Common myeloid progenitor, CD34-positive (primary cell): ENCODE results near the gene TRIM13. TPM values are rescaled to one million over a fixed set of nuclear protein-coding genes. Genes with fewer than 3 reads are reported as not detected.
A peak's percentile ranks its signal among the peaks of the same experiment; 100 is the strongest.
"Not testable (repeated sequence)": the region's sequence is repeated elsewhere in the genome, so short reads cannot be mapped to it uniquely, and the experiment has no call there.

Experiments
- CTCF ChIA-PET: fragments of 350-600 bp; sonication (Branson Sonifier 250); formaldehyde crosslinking; loops from one replicate; lab custom pipeline; 2021; ENCODE audit warnings: antibody characterized with exemption; lab: Charles Lee
- POLR2A ChIA-PET: fragments of 350-600 bp; sonication (Branson Sonifier 250); formaldehyde crosslinking; loops from one replicate; lab custom pipeline; 2021; ENCODE audit warnings: antibody characterized with exemption; lab: Charles Lee
- DNase-seq, 3 donors: peaks; one replicate each; pipeline versions ENCODE4 v3.0.0 to v3.0.0-alpha.2; 2013
- H3K27ac ChIP-seq, 2 experiments: 1 replicate in 1 of 2; 2 replicates in 1 of 2; pipeline ENCODE4 v1.7.0; 2013; ENCODE audit warnings: inconsistent platforms in 2 of 2, low read length in 2 of 2, mild to moderate bottlenecking in 2 of 2, low read depth in 1 of 2, moderate library complexity in 1 of 2; ENCODE audit not compliant: severe bottlenecking in 2 of 2, insufficient read depth in 1 of 2, poor library complexity in 1 of 2
- H3K27me3 ChIP-seq, 5 experiments: replicated peaks in 2 of 5; 1 replicate in 3 of 5; 2 replicates in 2 of 5; pipeline versions ENCODE4 v1.6.1 to v1.7.0; 2013; ENCODE audit warnings: low read length in 4 of 5, mild to moderate bottlenecking in 2 of 5, moderate library complexity in 2 of 5, inconsistent platforms in 1 of 5; ENCODE audit not compliant: insufficient read depth in 5 of 5, control insufficient read depth in 4 of 5
- H3K36me3 ChIP-seq, 4 experiments: 1 replicate in 2 of 4; 2 replicates in 2 of 4; pipeline versions ENCODE4 v1.6.1 to v1.7.0; 2013; ENCODE audit warnings: low read length in 3 of 4, control low read depth in 1 of 4, mild to moderate bottlenecking in 1 of 4; ENCODE audit not compliant: control insufficient read depth in 4 of 4, insufficient read depth in 4 of 4
- H3K4me1 ChIP-seq, 4 experiments: 1 replicate in 3 of 4; 2 replicates in 1 of 4; pipeline versions ENCODE4 v1.6.1 to v1.7.1; 2013; ENCODE audit warnings: low read length in 3 of 4, mild to moderate bottlenecking in 3 of 4, control low read depth in 1 of 4, inconsistent platforms in 1 of 4, moderate library complexity in 1 of 4; ENCODE audit not compliant: control insufficient read depth in 4 of 4, insufficient read depth in 4 of 4; ENCODE audit errors: control extremely low read depth in 1 of 4
- H3K4me3 ChIP-seq, 7 experiments: 1 replicate in 4 of 7; 2 replicates in 3 of 7; pipeline versions ENCODE4 v1.5.1 to v1.7.0; 2013; ENCODE audit warnings: mild to moderate bottlenecking in 7 of 7, low read length in 6 of 7, moderate library complexity in 6 of 7, inconsistent platforms in 2 of 7, low read depth in 2 of 7, control low read depth in 1 of 7; ENCODE audit not compliant: insufficient read depth in 4 of 7, control insufficient read depth in 1 of 7; ENCODE audit errors: extremely low read depth in 1 of 7
- H3K9me3 ChIP-seq, 5 experiments: 1 replicate in 4 of 5; 2 replicates in 1 of 5; pipeline versions ENCODE4 v1.6.1 to v1.7.1; 2013; ENCODE audit warnings: low read length in 4 of 5, mild to moderate bottlenecking in 2 of 5, inconsistent platforms in 1 of 5, low read depth in 1 of 5, moderate library complexity in 1 of 5; ENCODE audit not compliant: control insufficient read depth in 4 of 5, insufficient read depth in 2 of 5; ENCODE audit errors: control extremely low read depth in 1 of 5
- WGBS: methylation state at CpG from one replicate; pipeline ENCODE4 v1.1.5; 2013; ENCODE audit not compliant: insufficient coverage; 5-methylcytosine and 5-hydroxymethylcytosine counted together
- polyA plus RNA-seq: library from polyadenylated mRNA; unstranded; fragments of 120-200 nt; gene quantifications from one replicate; pipeline ENCODE4 v1.2.1, GENCODE V29; 2013

TRIM13 gene
- polyA plus RNA-seq, result 36.6 TPM

- Histone ChIP-seq H3K36me3 (peaks cover 8 to 33% (median 13%) of the 10 kb centered on the region in 4 experiments), H3K27ac (peak within 1 kb of the TSS; percentile 96 to 97), H3K27me3 (no peaks in the 10 kb centered on the region), H3K4me3 (peak within 1 kb of the TSS; percentile 77 to 97 (median 94)), H3K4me1 (peaks cover 13 to 47% (median 37%) of the 10 kb centered on the region in 4 experiments), H3K9me3 (no peaks in the 10 kb centered on the region)
- peak; percentile 91 to 95 (median 94) for DNase-seq
- POLR2A ChIA-PET, result interaction anchor here (0.5 to 3.5 kb wide), 18 partner anchors 11 to 914 kb away, joined by 3 to 29 read pairs (median 4); partner anchors contain the start of gene SPRYD7
- CTCF ChIA-PET, result interaction anchor here (0.6 to 3.1 kb wide), 28 partner anchors 9 to 1060 kb away, joined by 3 to 21 read pairs (median 4); partner anchors contain the start of genes KCNRG and SPRYD7
- WGBS, result 0% methylated on average over 43 of the region's 56 CpGs
Measured at GRCh38 chr13:49996951-49997895, at the start of gene TRIM13. Gene TRIM13 (plus strand): TSS chr13:49997042. CDS start chr13:50011941, 14,899 bp downstream.

GRCh38 chr13:49948777-49949270 lies 48.0 kb upstream of the TRIM13 start:
- CTCF ChIA-PET, result interaction anchor here (1.1 kb wide), 1 partner anchor 13 kb away, joined by 4 read pairs; the partner anchor contains the start of gene SPRYD7

GRCh38 chr13:49951754-49952535 lies 44.9 kb upstream of the TRIM13 start:
- Histone ChIP-seq H3K9me3 (peaks cover 0 to 3% (median 0%) of the 10 kb centered on the region in 5 experiments), H3K4me3 (no peak overlapping the region), H3K36me3 (no peaks in the 10 kb centered on the region), H3K27ac (no peak overlapping the region), H3K4me1 (no peaks in the 10 kb centered on the region), H3K27me3 (no peaks in the 10 kb centered on the region)
- no peak for DNase-seq
- WGBS, result 93% methylated on average over 3 of the region's 7 CpGs
- ChIA-PET CTCF (no interaction called here), POLR2A (interaction anchor here (0.6 kb wide), 1 partner anchor 1319 kb away, joined by 3 read pairs; no protein-coding TSS in a partner anchor)

More at GRCh38 chr13:49948777-49949270, 48.0 kb upstream of the TRIM13 start:
- H3K4me1 ChIP-seq, H3K27me3 ChIP-seq, H3K9me3 ChIP-seq, H3K27ac ChIP-seq, H3K4me3 ChIP-seq, H3K36me3 ChIP-seq, DNase-seq, POLR2A ChIA-PET: not testable (repeated sequence)
- 94% methylated on average over 3 of the region's 6 CpGs for WGBS

GRCh38 chr13:49953560-49953959 lies 43.3 kb upstream of the TRIM13 start:
- Histone ChIP-seq H3K36me3 (no peaks in the 10 kb centered on the region), H3K4me3 (no peak overlapping the region), H3K27me3 (no peaks in the 10 kb centered on the region), H3K27ac (no peak overlapping the region), H3K4me1 (no peaks in the 10 kb centered on the region), H3K9me3 (peaks cover 0 to 1% (median 0%) of the 10 kb centered on the region in 5 experiments)
- CTCF ChIA-PET, result interaction anchor here (0.6 kb wide), 2 partner anchors 164 to 1419 kb away, joined by 3 read pairs; no protein-coding TSS in a partner anchor
- DNase-seq, result no peak
- POLR2A ChIA-PET, result interaction anchor here (1.0 kb wide), 1 partner anchor 17 kb away, joined by 4 read pairs; the partner anchor contains the start of gene SPRYD7
- 100% methylated on average over 1 of the region's 1 CpG for WGBS

- ChIA-PET POLR2A (no interaction called here), CTCF (no interaction called here)
- Histone ChIP-seq H3K4me3 (no peak overlapping the region), H3K9me3 (peaks cover 0 to 5% (median 0%) of the 10 kb centered on the region in 5 experiments), H3K27me3 (no peaks in the 10 kb centered on the region), H3K36me3 (no peaks in the 10 kb centered on the region), H3K27ac (no peak overlapping the region), H3K4me1 (no peaks in the 10 kb centered on the region)
- 100% methylated on average over 2 of the region's 2 CpGs for WGBS
- DNase-seq, result no peak
Measured at GRCh38 chr13:49954674-49955455, 42.0 kb upstream of the TRIM13 start.

GRCh38 chr13:49956131-49956530 lies 40.7 kb upstream of the TRIM13 start:
- ChIA-PET CTCF (no interaction called here), POLR2A (no interaction called here)
- Histone ChIP-seq H3K4me1 (no peaks in the 10 kb centered on the region), H3K27me3 (no peaks in the 10 kb centered on the region), H3K36me3 (no peaks in the 10 kb centered on the region), H3K9me3 (peaks cover 0 to 5% (median 1%) of the 10 kb centered on the region in 5 experiments), H3K27ac (no peak overlapping the region), H3K4me3 (no peak overlapping the region)
- WGBS, result 100% methylated on average over 2 of the region's 3 CpGs
- peak in 1 of 3 donors; percentile 17 for DNase-seq
